DND-41 (cell line): ENCODE results near the gene TRPM1.

Source experiments
- ATAC-seq: fragments of 200-7000 bp; cut with Tn5 transposase; 3 replicates; pipeline ENCODE4 v1.9.1; 2021; ENCODE audit warnings: low read depth; ENCODE audit not compliant: insufficient read depth
- DNase-seq: peaks from one replicate; pipeline ENCODE4 v3.0.0-alpha.2; 2020
- H2AFZ ChIP-seq: 2 replicates; pipeline ENCODE4 v1.6.0; 2012; ENCODE audit warnings: low read depth, low read length
- H3K27ac ChIP-seq: 2 replicates; pipeline ENCODE4 v1.5.1; 2012; ENCODE audit warnings: low read length, inconsistent platforms
- H3K27me3 ChIP-seq: fragments of 200-600 bp; sonication (generic); 2 replicates; pipeline ENCODE4 v1.6.0; 2012; ENCODE audit warnings: low read length, mild to moderate bottlenecking, inconsistent platforms; ENCODE audit not compliant: insufficient read depth, poor library complexity
- H3K36me3 ChIP-seq: 2 replicates; pipeline ENCODE4 v1.5.1; 2012; ENCODE audit warnings: low read length, inconsistent platforms; ENCODE audit not compliant: insufficient read depth
- H3K4me1 ChIP-seq: 2 replicates; pipeline ENCODE4 v1.5.1; 2012; ENCODE audit warnings: mild to moderate bottlenecking, low read length; ENCODE audit not compliant: insufficient read depth
- H3K4me2 ChIP-seq: 2 replicates; pipeline ENCODE4 v1.6.0; 2012; ENCODE audit warnings: mild to moderate bottlenecking, moderate library complexity, low read length, inconsistent platforms; ENCODE audit not compliant: insufficient read depth
- H3K4me3 ChIP-seq, 2 experiments: fragments of 200-600 bp in 1 of 2; shearing (Covaris generic) in 1 of 2; 2 replicates each; pipeline ENCODE4 v1.5.1; 2012 to 2016; ENCODE audit warnings: inconsistent platforms in 2 of 2, low read length in 2 of 2, mild to moderate bottlenecking in 2 of 2, low read depth in 1 of 2, moderate library complexity in 1 of 2
- H3K79me2 ChIP-seq: 2 replicates; pipeline ENCODE4 v1.6.0; 2012; ENCODE audit warnings: low read length, inconsistent platforms; ENCODE audit not compliant: insufficient read depth
- H3K9ac ChIP-seq: 2 replicates; pipeline ENCODE4 v1.6.0; 2012; ENCODE audit warnings: low read depth, mild to moderate bottlenecking, inconsistent platforms, low read length, moderate library complexity
- H3K9me3 ChIP-seq: 2 replicates; pipeline ENCODE4 v1.5.1; 2012; ENCODE audit warnings: low read length, moderate library complexity, mild to moderate bottlenecking, inconsistent platforms; ENCODE audit not compliant: insufficient read depth, severe bottlenecking
- H4K20me1 ChIP-seq: 2 replicates; pipeline ENCODE4 v1.6.0; 2012; ENCODE audit warnings: low read length; ENCODE audit not compliant: insufficient read depth
- CTCF ChIP-seq: IDR thresholded peaks from 2 replicates; pipeline ENCODE4 v1.5.1; 2012; ENCODE audit warnings: borderline replicate concordance, low read length, moderate library complexity, mild to moderate bottlenecking; ENCODE audit not compliant: poor library complexity, severe bottlenecking; ENCODE audit errors: extremely low read depth
- EZH2 ChIP-seq: IDR thresholded peaks from 3 replicates; pipeline ENCODE4 v1.6.1; 2012; ENCODE audit warnings: borderline replicate concordance, low read depth, mild to moderate bottlenecking, moderate library complexity, low read length, inconsistent platforms; ENCODE audit not compliant: severe bottlenecking

The TRPM1 gene

GRCh38 chr15:31149088-31149505 lies 47.6 kb upstream of the TRPM1 start:
- no peaks in the 10 kb centered on the region for H3K79me2 ChIP-seq

DNA sequence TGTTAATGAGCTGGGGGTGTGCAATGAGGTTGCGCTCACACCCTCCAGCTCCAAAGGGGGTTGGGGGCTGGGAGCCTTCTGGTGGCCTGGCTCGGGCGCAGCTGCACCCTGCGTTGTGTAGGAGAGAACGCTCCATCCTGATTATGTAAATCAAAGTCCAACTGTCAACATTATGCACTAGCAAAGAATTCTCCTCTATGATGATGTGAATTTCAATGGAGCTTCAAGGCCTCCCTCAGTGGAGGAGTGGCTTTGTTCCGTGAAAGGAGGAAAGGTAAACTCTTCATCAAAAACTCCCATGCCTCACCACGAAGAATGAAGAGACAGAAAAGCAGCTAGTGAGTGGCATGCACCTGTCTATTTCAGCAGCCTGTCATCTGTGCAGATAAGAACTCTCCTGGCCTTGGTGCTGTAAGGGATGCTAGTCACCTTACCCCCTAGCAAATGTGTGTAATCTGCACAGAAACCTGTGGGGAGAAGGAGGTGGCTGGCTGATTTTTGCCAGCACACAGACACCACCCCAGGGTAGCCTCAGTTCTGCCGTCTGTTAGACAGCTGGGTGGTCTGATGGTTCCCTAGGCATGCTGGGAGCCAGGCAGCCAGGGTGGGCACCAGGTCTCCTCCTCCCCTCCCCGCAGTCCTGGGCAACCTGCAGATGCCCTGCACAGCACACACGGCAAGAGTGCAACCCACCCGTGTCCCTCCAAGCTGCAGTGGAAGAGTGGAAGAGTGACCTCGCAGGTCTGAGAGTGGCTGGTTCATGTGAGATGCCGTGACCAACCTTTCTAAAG lies 47.0 kb upstream of the TRPM1 start:
- DNase-seq (no peak), ATAC-seq (no peak)
- no peak overlapping the region for H3K27ac ChIP-seq
- no peaks in the 10 kb centered on the region for H3K36me3 ChIP-seq
- H3K9ac ChIP-seq: no peak overlapping the region
- no peak overlapping the region for H3K4me3 ChIP-seq
- no peaks in the 10 kb centered on the region for H3K27me3 ChIP-seq
- H2AFZ ChIP-seq: no peak overlapping the region
- H3K4me2 ChIP-seq: no peak overlapping the region
- H4K20me1 ChIP-seq: no peaks in the 10 kb centered on the region
- no peak for TF ChIP-seq EZH2
- TF ChIP-seq CTCF: no peak
- no peaks in the 10 kb centered on the region for H3K9me3 ChIP-seq
- H3K79me2 ChIP-seq: no peaks in the 10 kb centered on the region
- no peaks in the 10 kb centered on the region for H3K4me1 ChIP-seq

More at GRCh38 chr15:31149088-31149505, 47.6 kb upstream of the TRPM1 start:
- Histone ChIP-seq H3K4me2 (no peak overlapping the region), H3K4me3 (no peak overlapping the region), H3K27me3 (no peaks in the 10 kb centered on the region), H2AFZ (no peak overlapping the region), H3K27ac (no peak overlapping the region), H4K20me1 (no peaks in the 10 kb centered on the region), H3K36me3 (no peaks in the 10 kb centered on the region), H3K9me3 (no peaks in the 10 kb centered on the region), H3K4me1 (no peaks in the 10 kb centered on the region), H3K9ac (no peak overlapping the region)
- DNase-seq (no peak), ATAC-seq (no peak)
- TF ChIP-seq EZH2 (no peak), CTCF (no peak)

DNA sequence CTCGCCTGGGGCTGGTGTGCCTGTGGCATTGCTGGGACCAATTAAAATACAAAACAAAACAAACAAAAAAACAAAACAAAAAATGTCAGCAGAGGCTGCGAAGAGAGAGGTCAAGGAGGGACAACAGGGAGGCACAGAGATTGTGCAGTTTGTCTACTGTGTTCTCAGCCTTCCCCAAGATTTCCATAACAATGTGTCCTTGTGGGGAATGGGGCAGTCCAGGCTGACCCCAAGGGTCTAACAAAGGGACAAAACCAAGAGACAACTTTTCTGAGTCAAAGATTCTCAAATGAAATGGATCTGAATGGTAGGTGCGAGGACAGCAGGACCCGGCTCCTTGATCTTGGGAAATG lies 46.4 kb upstream of the TRPM1 start:
- no peak overlapping the region for H3K9ac ChIP-seq
- no peaks in the 10 kb centered on the region for H3K4me1 ChIP-seq
- no peaks in the 10 kb centered on the region for H3K36me3 ChIP-seq
- H3K9me3 ChIP-seq: no peaks in the 10 kb centered on the region
- H3K27me3 ChIP-seq: no peaks in the 10 kb centered on the region
- H3K27ac ChIP-seq: no peak overlapping the region
- H3K4me2 ChIP-seq: no peak overlapping the region
- no peaks in the 10 kb centered on the region for H4K20me1 ChIP-seq
- ATAC-seq: no peak
- H3K79me2 ChIP-seq: no peaks in the 10 kb centered on the region
- H2AFZ ChIP-seq: no peak overlapping the region
- H3K4me3 ChIP-seq: no peak overlapping the region
- TF ChIP-seq EZH2: no peak
- TF ChIP-seq CTCF: no peak
- DNase-seq: no peak
